HG03066 (cell line): ENCODE data around the gene GPR132.

Experiments
- ATAC-seq: cut with Tn5 transposase; IDR thresholded peaks from one replicate; pipeline ENCODE4 v1.9.1; 2021; ENCODE audit warnings: low read depth; ENCODE audit not compliant: unreplicated experiment

GPR132 gene

GRCh38 chr14:105023791-105024480 is 41.3 kb downstream of the GPR132 start:
- no peak for ATAC-seq

GRCh38 chr14:105023144-105023543 is 42.1 kb downstream of the GPR132 start:
- no peak for ATAC-seq

- no peak for ATAC-seq
These were observed 43.0 kb downstream of the GPR132 start for GRCh38 chr14:105022276-105022670.

- no peak for ATAC-seq
These were observed 43.5 kb downstream of the GPR132 start for GRCh38 chr14:105021656-105022275.

- ATAC-seq: peak; percentile 69
These were observed 44.2 kb downstream of the GPR132 start, which contains the start of gene CDCA4 for GRCh38 chr14:105020815-105021655. CDCA4 (minus strand) TSS chr14:105021083; CDS start chr14:105011929, 9,154 bp downstream.

- ATAC-seq: peak; percentile 11
These were observed 45.1 kb downstream of the GPR132 start for GRCh38 chr14:105019861-105020814.

GRCh38 chr14:105018414-105018813 is 46.8 kb downstream of the GPR132 start:
- no peak for ATAC-seq

- no peak for ATAC-seq
These were observed 49.3 kb downstream of the GPR132 start for GRCh38 chr14:105015905-105016304.

- no peak for ATAC-seq
These were observed 50.0 kb downstream of the GPR132 start for GRCh38 chr14:105015242-105015641.

GRCh38 chr14:105014631-105015030 is 50.6 kb downstream of the GPR132 start:
- no peak for ATAC-seq

- no peak for ATAC-seq
These were observed 51.2 kb downstream of the GPR132 start for GRCh38 chr14:105014032-105014431.

- ATAC-seq: no peak
These were observed 52.0 kb downstream of the GPR132 start for GRCh38 chr14:105013150-105013785.

GRCh38 chr14:105012171-105012985 is 52.9 kb downstream of the GPR132 start:
- ATAC-seq: no peak

- no peak for ATAC-seq
These were observed 53.8 kb downstream of the GPR132 start for GRCh38 chr14:105011312-105011990.

- ATAC-seq: no peak
These were observed 54.3 kb downstream of the GPR132 start for GRCh38 chr14:105010891-105011291.

GRCh38 chr14:105010106-105010505 is 55.1 kb downstream of the GPR132 start:
- ATAC-seq: no peak

GRCh38 chr14:105007593-105008264 is 57.5 kb downstream of the GPR132 start:
- ATAC-seq: no peak
